ENCODE measurements around the gene FBXO3. TPM values are rescaled to one million over a fixed set of nuclear protein-coding genes. Genes with fewer than 3 reads are reported as not detected.

The FBXO3 gene
- total and polyA plus RNA-seq, 9 of the 15 experiments (the other 6 are each of a cell fraction or from before 2014, with no cell fraction given): 11.6 to 59.3 (median 29.2) TPM

GRCh38 chr11:33735271-33736147 is 38.8 kb downstream of the FBXO3 start (continued):
- TF ChIP-seq GTF3C2 (IDR thresholded peaks at IDR 0.05; ENCODE audit: borderline replicate concordance, extremely low read depth, insufficient read length) (no peak), PHB2 (IDR thresholded peaks at IDR 0.05; ENCODE audit: low read depth) (no peak), KAT7 (CRISPR knock-in tag; IDR thresholded peaks at IDR 0.05; ENCODE audit: borderline replicate concordance) (0 out of 2 replicates have a peak, but pooled peaks have one; percentile 78), ZNF639 (CRISPR knock-in tag; conservative IDR thresholded peaks at IDR 0.05 in 1 of 2, IDR thresholded peaks at IDR 0.05 in 1 of 2) (no peak), THRA (IDR thresholded peaks at IDR 0.05) (no peak), UBTF (IDR thresholded peaks at IDR 0.05; ENCODE audit: borderline replicate concordance in 1 of 2, low read depth in 2 of 2, low read length in 2 of 2) (0 out of 4 replicates have a peak, but pooled peaks of 1 of the 2 experiments have one; percentile 26), ZEB2 (IDR thresholded peaks at IDR 0.05) (no peak), BCLAF1 (IDR thresholded peaks at IDR 0.05; ENCODE audit: borderline replicate concordance in 1 of 2, control insufficient read depth in 1 of 2, low read depth in 2 of 2, low read length in 1 of 2) (no peak), ZNF644 (tag; IDR thresholded peaks at IDR 0.05; ENCODE audit: low read depth) (no peak), ZBTB33 (CRISPR knock-in tag; IDR thresholded peaks at IDR 0.05) (no peak)
